ENCODE measurements around the gene HYPK.

- TF ChIP-seq, protein P1, sequence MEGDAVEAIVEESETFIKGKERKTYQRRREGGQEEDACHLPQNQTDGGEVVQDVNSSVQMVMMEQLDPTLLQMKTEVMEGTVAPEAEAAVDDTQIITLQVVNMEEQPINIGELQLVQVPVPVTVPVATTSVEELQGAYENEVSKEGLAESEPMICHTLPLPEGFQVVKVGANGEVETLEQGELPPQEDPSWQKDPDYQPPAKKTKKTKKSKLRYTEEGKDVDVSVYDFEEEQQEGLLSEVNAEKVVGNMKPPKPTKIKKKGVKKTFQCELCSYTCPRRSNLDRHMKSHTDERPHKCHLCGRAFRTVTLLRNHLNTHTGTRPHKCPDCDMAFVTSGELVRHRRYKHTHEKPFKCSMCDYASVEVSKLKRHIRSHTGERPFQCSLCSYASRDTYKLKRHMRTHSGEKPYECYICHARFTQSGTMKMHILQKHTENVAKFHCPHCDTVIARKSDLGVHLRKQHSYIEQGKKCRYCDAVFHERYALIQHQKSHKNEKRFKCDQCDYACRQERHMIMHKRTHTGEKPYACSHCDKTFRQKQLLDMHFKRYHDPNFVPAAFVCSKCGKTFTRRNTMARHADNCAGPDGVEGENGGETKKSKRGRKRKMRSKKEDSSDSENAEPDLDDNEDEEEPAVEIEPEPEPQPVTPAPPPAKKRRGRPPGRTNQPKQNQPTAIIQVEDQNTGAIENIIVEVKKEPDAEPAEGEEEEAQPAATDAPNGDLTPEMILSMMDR (conservative IDR thresholded peaks at IDR 0.05; ENCODE audit: low read length), result no peak
- TF ChIP-seq EZH2phosphoT487 (IDR thresholded peaks at IDR 0.05; ENCODE audit: borderline replicate concordance, low read depth, low read length), result no peak
Measured at GRCh38 chr15:43795197-43795596, 5.2 kb upstream of the HYPK start.

Data from OCI-LY7 (cell line).